GM12878 (cell line): ENCODE results near the gene RYK. TPM values are rescaled to one million over a fixed set of nuclear protein-coding genes. Genes with fewer than 3 reads are reported as not detected.

Experiments
- ATAC-seq: fragments of 200-7000 bp; cut with Tn5 transposase; 3 replicates; pipeline ENCODE4 v1.9.1; 2020; ENCODE audit warnings: mild to moderate bottlenecking, moderate library complexity
- BruUV-seq: library from RNA; stranded (reverse); fragments of 400-500 nt; replicated peaks from 2 replicates; lab custom pipeline; 2021; lab: Mats Ljungman, UMichigan
- CTCF ChIA-PET: fragments of 300-600 bp; sonication (Branson Sonifier 250); formaldehyde crosslinking; extraction: SDS; loops from one replicate; lab custom pipeline; 2021; ENCODE audit warnings: inconsistent platforms; lab: Yijun Ruan, JAX
- POLR2A ChIA-PET: fragments of 350-600 bp; formaldehyde crosslinking; extraction: SDS; loops from one replicate; lab custom pipeline; 2021; ENCODE audit warnings: inconsistent platforms; lab: Charles Lee
- RAD21 ChIA-PET: fragments of 300-600 bp; sonication (Branson Sonifier 250); formaldehyde crosslinking; loops from one replicate; lab custom pipeline; 2023; ENCODE audit warnings: antibody characterized with exemption; ENCODE audit not compliant: unreplicated experiment; lab: Charles Lee
- SMC1A ChIA-PET: fragments of 300-600 bp; sonication (Branson Sonifier 250); formaldehyde crosslinking; loops from one replicate; lab custom pipeline; 2023; ENCODE audit not compliant: unreplicated experiment, uncharacterized antibody; lab: Charles Lee
- DNase-seq: peaks from one replicate; pipeline ENCODE4 v3.0.0-alpha.2; 2011; ENCODE audit warnings: low read depth, low spot score
- FAIRE-seq: peaks from 3 replicates; lab custom pipeline; 2011; peaks lifted over from hg19 to GRCh38; lab: Jason Lieb, UNC
- H2AFZ ChIP-seq: 2 replicates; pipeline ENCODE4 v1.6.0; 2011; ENCODE audit warnings: low read depth, low read length, control low read depth; ENCODE audit not compliant: control insufficient read depth
- H3K27ac ChIP-seq: 2 replicates; pipeline ENCODE4 v1.5.1; 2011; ENCODE audit warnings: control low read depth; ENCODE audit not compliant: control insufficient read depth, insufficient read depth
- H3K27me3 ChIP-seq, 2 experiments: replicated peaks in 1 of 2; 2 replicates each; pipeline versions ENCODE4 v1.6.0 to v1.6.1; 2011; ENCODE audit warnings: low read length in 1 of 2; ENCODE audit not compliant: control insufficient read depth in 2 of 2, insufficient read depth in 2 of 2
- H3K36me3 ChIP-seq, 2 experiments: 2 replicates each; pipeline ENCODE4 v1.5.1; 2011; ENCODE audit warnings: low read length in 1 of 2; ENCODE audit not compliant: control insufficient read depth in 2 of 2, insufficient read depth in 2 of 2
- H3K4me1 ChIP-seq: 2 replicates; pipeline ENCODE4 v1.6.1; 2011; ENCODE audit warnings: mild to moderate bottlenecking, low read length, moderate library complexity, mixed read lengths; ENCODE audit not compliant: control insufficient read depth, insufficient read depth
- H3K4me2 ChIP-seq: 2 replicates; pipeline ENCODE4 v1.6.0; 2011; ENCODE audit warnings: control low read depth; ENCODE audit not compliant: control insufficient read depth, insufficient read depth
- H3K4me3 ChIP-seq: fragments of 200-600 bp; sonication (generic); 2 replicates; pipeline ENCODE4 v1.5.1; 2016
- H3K79me2 ChIP-seq: 2 replicates; pipeline ENCODE4 v1.6.0; 2011; ENCODE audit warnings: low read length; ENCODE audit not compliant: control insufficient read depth, insufficient read depth
- H3K9ac ChIP-seq: 2 replicates; pipeline ENCODE4 v1.8.0; 2011; ENCODE audit warnings: low read length, control low read depth, mixed read lengths; ENCODE audit not compliant: control insufficient read depth, insufficient read depth
- H3K9me3 ChIP-seq: replicated peaks from 3 replicates; pipeline ENCODE4 v1.5.1; 2011; ENCODE audit warnings: mild to moderate bottlenecking, low read length; ENCODE audit not compliant: control insufficient read depth, insufficient read depth
- H4K20me1 ChIP-seq: 2 replicates; pipeline ENCODE4 v1.6.0; 2011; ENCODE audit not compliant: control insufficient read depth, insufficient read depth
- CTCF ChIP-seq, 3 experiments: IDR thresholded peaks in 2 of 3; conservative IDR thresholded peaks in 1 of 3; 2 replicates each; pipeline ENCODE4 v1.5.1; 2011; ENCODE audit warnings: low read depth in 3 of 3, low read length in 3 of 3, mild to moderate bottlenecking in 3 of 3, control low read depth in 2 of 3, moderate library complexity in 2 of 3, inconsistent platforms in 1 of 3, mixed read lengths in 1 of 3; ENCODE audit not compliant: control insufficient read depth in 2 of 3, insufficient read depth in 1 of 3; ENCODE audit errors: extremely low read depth in 1 of 3
- MTA3 ChIP-seq: IDR thresholded peaks from 2 replicates; pipeline ENCODE4 v1.6.1; 2012; ENCODE audit warnings: low read length, inconsistent platforms, borderline replicate concordance
- PRDM15 ChIP-seq: fragments of 450-650 bp; formaldehyde crosslinking; IDR thresholded peaks from 2 replicates; pipeline ENCODE4 v1.4.0; 2020; ENCODE audit warnings: mild to moderate bottlenecking, moderate library complexity
- RAD21 ChIP-seq: IDR thresholded peaks from 2 replicates; pipeline ENCODE4 v1.6.1; 2011; ENCODE audit warnings: mild to moderate bottlenecking, low read depth, low read length, moderate library complexity; ENCODE audit not compliant: insufficient read depth
- SMC3 ChIP-seq: IDR thresholded peaks from 2 replicates; pipeline ENCODE4 v1.6.1; 2011; ENCODE audit warnings: low read length, improper control_type of control experiment, borderline replicate concordance
- WRNIP1 ChIP-seq: IDR thresholded peaks from 2 replicates; pipeline ENCODE4 v1.6.1; 2011; ENCODE audit warnings: low read depth, low read length, improper control_type of control experiment, borderline replicate concordance
- ZBED1 ChIP-seq: IDR thresholded peaks from 2 replicates; pipeline ENCODE4 v1.6.1; 2016; ENCODE audit warnings: borderline replicate concordance
- WGBS: methylation state at CpG from one replicate; pipeline ENCODE4 v1.1.6; 2016; ENCODE audit warnings: low lambda C conversion rate; ENCODE audit not compliant: insufficient replicate concordance, insufficient coverage; ENCODE audit errors: missing lambda C conversion rate; 5-methylcytosine and 5-hydroxymethylcytosine counted together
- in situ Hi-C: fragments of 300-500 bp; cut with MboI; formaldehyde crosslinking; loops from 9 replicates; pipeline ENCODE4 v1.14.3; 2018; ENCODE audit warnings: mixed read lengths
- intact Hi-C: fragments of 100-400 bp; cut with micrococcal nuclease; formaldehyde crosslinking; loops from one replicate; pipeline ENCODE4 v1.14.2; 2022; ENCODE audit not compliant: unreplicated experiment
- polyA plus RNA-seq, 11 experiments: library from polyadenylated mRNA; depleted of rRNA in 4 of 11; unstranded in 6 of 11; stranded (reverse) in 5 of 11; fragments of >200 nt; fragmentation: Nextera tagmentation in 4 of 11; fragmentation: Illumina TruSeq in 1 of 11; extraction: Ambion mirVana in 4 of 11; extraction: Trizol in 1 of 11; gene quantifications; 1 replicate in 1 of 11; 2 replicates in 10 of 11; pipeline versions ENCODE4 v1.2.1 to v1.2.3, GENCODE V29; 2011 to 2016; ENCODE audit warnings: inconsistent platforms in 2 of 11, missing spikeins in 2 of 11, low read depth in 1 of 11
- total RNA-seq, 4 experiments: library from RNA; depleted of rRNA in 3 of 4; stranded (reverse); fragments of >200 nt in 3 of 4; fragmentation: Illumina TruSeq in 1 of 4; extraction: Trizol in 1 of 4; gene quantifications; 2 replicates each; pipeline versions ENCODE4 v1.2.1 to v1.2.3, GENCODE V29; 2013 to 2021

Gene RYK
- total and polyA plus RNA-seq, 10 of the 15 experiments (the other 5 are each of a cell fraction or from before 2014, with no cell fraction given) = 2.0 to 25.1 (median 11.1) TPM

GRCh38 chr3:134197681-134198261 lies 52.9 kb downstream of the RYK start:
- Histone ChIP-seq H3K27ac (no peak overlapping the region), H3K4me2 (no peak overlapping the region), H4K20me1 (no peaks in the 10 kb centered on the region), H3K4me1 (no peaks in the 10 kb centered on the region), H3K4me3 (no peak overlapping the region), H3K36me3 (no peaks in the 10 kb centered on the region; a peak in 2 of 4 replicates), H3K9me3 (no peaks in the 10 kb centered on the region), H3K9ac (no peak overlapping the region), H3K79me2 (no peaks in the 10 kb centered on the region), H2AFZ (no peak overlapping the region), H3K27me3 (no peaks in the 10 kb centered on the region)
- DNase-seq = peak; percentile 24
- ATAC-seq = peak; percentile 92
- 0% methylated on average over 2 of the region's 2 CpGs for WGBS
- CTCF ChIA-PET = interaction anchor here (0.6 to 11.1 kb wide), 14 partner anchors 12 to 722 kb away, joined by 3 to 137 read pairs (median 4); no protein-coding TSS in a partner anchor
- POLR2A ChIA-PET = interaction anchor here (0.6 kb wide), 1 partner anchor 8 kb away, joined by 5 read pairs; no protein-coding TSS in a partner anchor
- FAIRE-seq = peak; percentile 84
- TF ChIP-seq WRNIP1 (no peak), MTA3 (no peak), PRDM15 (CRISPR knock-in tag) (no peak), RAD21 (peak; percentile 75), CTCF (IDR thresholded peaks at IDR 0.05 in 2 of 3, conservative IDR thresholded peaks at IDR 0.05 in 1 of 3; ENCODE audit: control insufficient read depth in 2 of 3, extremely low read depth in 1 of 3, insufficient read depth in 1 of 3, low read depth in 3 of 3, low read length in 3 of 3) (peak; percentile 68 to 81 (median 76)), SMC3 (peak; percentile 40; the same call in 1 of the 2 replicates), ZBED1 (no peak)
- intact Hi-C loops = no loop called here
- in situ Hi-C loops = no loop called here
- RAD21 ChIA-PET = interaction anchor here (3.0 kb wide), 1 partner anchor 15 kb away, joined by 13 read pairs; no protein-coding TSS in a partner anchor
- SMC1A ChIA-PET = interaction anchor here (1.0 to 1.6 kb wide), 5 partner anchors 9 to 275 kb away, joined by 3 to 6 read pairs (median 4); no protein-coding TSS in a partner anchor
- BruUV-seq = no TSS peak
